Keratinocyte (primary cell): ENCODE data around the gene ZNF787. TPM values are rescaled to one million over a fixed set of nuclear protein-coding genes. Genes with fewer than 3 reads are reported as not detected.
"Not testable (repeated sequence)": the region's sequence is repeated elsewhere in the genome, so short reads cannot be mapped to it uniquely, and the experiment has no call there.

Experiments
- DNase-seq: peaks from one replicate; pipeline ENCODE4 v3.0.0-alpha.2; 2011; ENCODE audit warnings: low read depth, missing footprints, low spot score
- FAIRE-seq: peaks from 2 replicates; lab custom pipeline; 2011; peaks lifted over from hg19 to GRCh38; lab: Jason Lieb, UNC
- H2AFZ ChIP-seq: 2 replicates; pipeline ENCODE4 v1.6.0; 2012; ENCODE audit warnings: low read length, control low read depth, inconsistent platforms; ENCODE audit not compliant: control insufficient read depth
- H3K27ac ChIP-seq: 2 replicates; pipeline ENCODE4 v1.5.1; 2011; ENCODE audit warnings: low read length; ENCODE audit not compliant: control insufficient read depth, insufficient read depth
- H3K27me3 ChIP-seq: 3 replicates; pipeline ENCODE4 v1.6.0; 2011; ENCODE audit warnings: low read length; ENCODE audit not compliant: control insufficient read depth, insufficient read depth; ENCODE audit errors: extremely low read depth
- H3K36me3 ChIP-seq, 2 experiments: 2 replicates in 1 of 2; 3 replicates in 1 of 2; pipeline ENCODE4 v1.5.1; 2011; ENCODE audit warnings: low read length in 2 of 2, mild to moderate bottlenecking in 1 of 2; ENCODE audit not compliant: control insufficient read depth in 2 of 2, insufficient read depth in 2 of 2; ENCODE audit errors: extremely low read depth in 1 of 2
- H3K4me1 ChIP-seq: 3 replicates; pipeline ENCODE4 v1.5.1; 2011; ENCODE audit warnings: low read length; ENCODE audit not compliant: control insufficient read depth, insufficient read depth; ENCODE audit errors: extremely low read depth
- H3K4me2 ChIP-seq: 3 replicates; pipeline ENCODE4 v1.6.0; 2011; ENCODE audit warnings: low read depth, low read length; ENCODE audit not compliant: control insufficient read depth, insufficient read depth; ENCODE audit errors: extremely low read depth
- H3K4me3 ChIP-seq, 3 experiments: fragments of 200-600 bp in 1 of 3; sonication (generic) in 1 of 3; 2 replicates in 2 of 3; 3 replicates in 1 of 3; pipeline ENCODE4 v1.5.1; 2011 to 2016; ENCODE audit warnings: low read length in 3 of 3, mild to moderate bottlenecking in 3 of 3, control low read depth in 2 of 3, inconsistent platforms in 1 of 3, low read depth in 1 of 3, mixed read lengths in 1 of 3, mixed run types in 1 of 3, moderate library complexity in 1 of 3; ENCODE audit not compliant: control insufficient read depth in 2 of 3, insufficient read depth in 2 of 3; ENCODE audit errors: extremely low read depth in 1 of 3
- H3K79me2 ChIP-seq: 2 replicates; pipeline ENCODE4 v1.6.0; 2012; ENCODE audit warnings: low read length; ENCODE audit not compliant: control insufficient read depth, insufficient read depth
- H3K9ac ChIP-seq: 3 replicates; pipeline ENCODE4 v1.6.0; 2011; ENCODE audit warnings: low read length; ENCODE audit not compliant: control insufficient read depth, insufficient read depth; ENCODE audit errors: extremely low read depth
- H3K9me1 ChIP-seq: 3 replicates; pipeline ENCODE4 v1.6.0; 2011; ENCODE audit warnings: low read length; ENCODE audit not compliant: control insufficient read depth, insufficient read depth; ENCODE audit errors: extremely low read depth
- H3K9me3 ChIP-seq: 2 replicates; pipeline ENCODE4 v1.5.1; 2012; ENCODE audit warnings: low read depth, low read length; ENCODE audit not compliant: control insufficient read depth
- H4K20me1 ChIP-seq: 3 replicates; pipeline ENCODE4 v1.6.0; 2011; ENCODE audit warnings: low read length; ENCODE audit not compliant: control insufficient read depth, insufficient read depth; ENCODE audit errors: extremely low read depth
- EZH2 ChIP-seq: IDR thresholded peaks from one replicate; pipeline ENCODE4 v1.6.1; 2012; ENCODE audit warnings: inconsistent platforms, mild to moderate bottlenecking, low read length, moderate library complexity
- dilution Hi-C: fragments of 300-500 bp; cut with MboI; formaldehyde crosslinking; loops from one replicate; pipeline ENCODE4 v1.7.0; 2020; ENCODE audit warnings: low sequenced_read_pairs; ENCODE audit not compliant: extremely low pct_ligation_motif_present
- polyA plus RNA-seq, 5 experiments: library from polyadenylated mRNA; depleted of rRNA in 3 of 5; stranded (reverse) in 3 of 5; stranded (forward) in 1 of 5; unstranded in 1 of 5; fragments of >200 nt; gene quantifications; 1 replicate in 1 of 5; 2 replicates in 3 of 5; 3 replicates in 1 of 5; pipeline versions ENCODE4 v1.2.1 to v1.2.3, GENCODE V29; 2011 to 2012; ENCODE audit warnings: missing spikeins in 2 of 5, low read depth in 1 of 5, low replicate concordance in 1 of 5
- TF ChIP-seq, protein P1 (sequence below), 3 experiments: IDR thresholded peaks in 1 of 3; conservative IDR thresholded peaks in 1 of 3; optimal IDR thresholded peaks in 1 of 3; 2 replicates in 2 of 3; 3 replicates in 1 of 3; pipeline versions ENCODE3 to v1.5.1; 2011; ENCODE audit warnings: low read length in 3 of 3, mild to moderate bottlenecking in 3 of 3, moderate library complexity in 2 of 3, control low read depth in 1 of 3, inconsistent platforms in 1 of 3; ENCODE audit not compliant: insufficient read depth in 2 of 3; ENCODE audit errors: extremely low read depth in 1 of 3

Gene ZNF787
- polyA plus RNA-seq, 1 donor (not counting 4 experiments of a cell fraction or from before 2014, with no cell fraction given): 5.6 TPM

GRCh38 chr19:56106397-56106849 lies 14.7 kb downstream of the ZNF787 start:
- TF ChIP-seq EZH2: no peak
- TF ChIP-seq, protein P1, sequence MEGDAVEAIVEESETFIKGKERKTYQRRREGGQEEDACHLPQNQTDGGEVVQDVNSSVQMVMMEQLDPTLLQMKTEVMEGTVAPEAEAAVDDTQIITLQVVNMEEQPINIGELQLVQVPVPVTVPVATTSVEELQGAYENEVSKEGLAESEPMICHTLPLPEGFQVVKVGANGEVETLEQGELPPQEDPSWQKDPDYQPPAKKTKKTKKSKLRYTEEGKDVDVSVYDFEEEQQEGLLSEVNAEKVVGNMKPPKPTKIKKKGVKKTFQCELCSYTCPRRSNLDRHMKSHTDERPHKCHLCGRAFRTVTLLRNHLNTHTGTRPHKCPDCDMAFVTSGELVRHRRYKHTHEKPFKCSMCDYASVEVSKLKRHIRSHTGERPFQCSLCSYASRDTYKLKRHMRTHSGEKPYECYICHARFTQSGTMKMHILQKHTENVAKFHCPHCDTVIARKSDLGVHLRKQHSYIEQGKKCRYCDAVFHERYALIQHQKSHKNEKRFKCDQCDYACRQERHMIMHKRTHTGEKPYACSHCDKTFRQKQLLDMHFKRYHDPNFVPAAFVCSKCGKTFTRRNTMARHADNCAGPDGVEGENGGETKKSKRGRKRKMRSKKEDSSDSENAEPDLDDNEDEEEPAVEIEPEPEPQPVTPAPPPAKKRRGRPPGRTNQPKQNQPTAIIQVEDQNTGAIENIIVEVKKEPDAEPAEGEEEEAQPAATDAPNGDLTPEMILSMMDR (optimal IDR thresholded peaks at IDR 0.05 in 1 of 3, IDR thresholded peaks at IDR 0.05 in 1 of 3, conservative IDR thresholded peaks at IDR 0.05 in 1 of 3; ENCODE audit: extremely low read depth in 1 of 3, insufficient read depth in 2 of 3, low read length in 3 of 3): no peak
- no peaks in the 10 kb centered on the region for H3K27me3 ChIP-seq
- no peaks in the 10 kb centered on the region for H3K9me1 ChIP-seq
- FAIRE-seq: no peak
- H4K20me1 ChIP-seq: peaks cover 28% of the 10 kb centered on the region
- dilution Hi-C loops: no loop called here
- H2AFZ ChIP-seq: no peak overlapping the region
- H3K9me3 ChIP-seq: no peaks in the 10 kb centered on the region
- peaks cover 12% of the 10 kb centered on the region in 2 experiments for H3K36me3 ChIP-seq
- H3K4me2 ChIP-seq: no peak overlapping the region
- peaks cover 15% of the 10 kb centered on the region for H3K4me1 ChIP-seq
- H3K79me2 ChIP-seq: peaks cover 80% of the 10 kb centered on the region
- no peak overlapping the region for H3K4me3 ChIP-seq
- H3K27ac ChIP-seq: no peak overlapping the region
- H3K9ac ChIP-seq: no peak overlapping the region
- no peak for DNase-seq

GRCh38 chr19:56105831-56106396 lies 15.2 kb downstream of the ZNF787 start:
- H3K9ac ChIP-seq, H3K4me2 ChIP-seq, FAIRE-seq, H3K4me3 ChIP-seq, H3K9me1 ChIP-seq, dilution Hi-C loops, H3K27ac ChIP-seq, H3K9me3 ChIP-seq, DNase-seq, H3K27me3 ChIP-seq, H2AFZ ChIP-seq: not testable (repeated sequence)
- H3K36me3 ChIP-seq: peaks cover 12 to 13% of the 10 kb centered on the region in 2 experiments
- peaks cover 28% of the 10 kb centered on the region for H4K20me1 ChIP-seq
- H3K4me1 ChIP-seq: peaks cover 15% of the 10 kb centered on the region
- peaks cover 80% of the 10 kb centered on the region for H3K79me2 ChIP-seq
